BLaER1 treated with 17β-estradiol and CSF1 and Interleukin-3, amounts not matched to agents 10 nM and 100 nM (cell line): ENCODE results near the gene PRPS2.

Source experiments
- H3K27ac ChIP-seq, 11 experiments: shearing (Covaris generic); formaldehyde crosslinking; 2 replicates each; pipeline ENCODE4 v1.8.1; 2022
- H3K27me3 ChIP-seq, 11 experiments: shearing (Covaris generic); formaldehyde crosslinking; 2 replicates each; pipeline ENCODE4 v1.8.1; 2022
- H3K36me3 ChIP-seq, 11 experiments: shearing (Covaris generic); formaldehyde crosslinking; 2 replicates each; pipeline ENCODE4 v1.8.1; 2022
- H3K4me1 ChIP-seq, 10 experiments: shearing (Covaris generic); formaldehyde crosslinking; 2 replicates each; pipeline ENCODE4 v1.8.1; 2022
- H3K4me2 ChIP-seq, 11 experiments: shearing (Covaris generic); formaldehyde crosslinking; 2 replicates each; pipeline ENCODE4 v1.8.1; 2022
- H3K4me3 ChIP-seq, 10 experiments: shearing (Covaris generic); formaldehyde crosslinking; 2 replicates each; pipeline ENCODE4 v1.8.1; 2022
- H3K9ac ChIP-seq, 11 experiments: shearing (Covaris generic); formaldehyde crosslinking; 2 replicates each; pipeline ENCODE4 v1.8.1; 2022
- H3K9me3 ChIP-seq, 11 experiments: shearing (Covaris generic); formaldehyde crosslinking; replicated peaks in 1 of 11; 2 replicates each; pipeline ENCODE4 v1.8.1; 2022
- H4K20me1 ChIP-seq, 11 experiments: shearing (Covaris generic); formaldehyde crosslinking; 2 replicates each; pipeline ENCODE4 v1.8.1; 2022
- Cebpa-rat ChIP-seq, 11 experiments: shearing (Covaris generic); IDR thresholded peaks; 2 replicates each; pipeline ENCODE4 v1.8.1; 2022

PRPS2 gene

GRCh38 chrX:12824944-12825343, 33.7 kb downstream of the PRPS2 start:
- H3K4me1 ChIP-seq = no peaks in the 10 kb centered on the region
- H3K27me3 ChIP-seq = peaks cover 93 to 100% (median 98%) of the 10 kb centered on the region in 11 experiments
- no peak overlapping the region for H3K4me2 ChIP-seq
- H3K36me3 ChIP-seq = peaks cover 20 to 57% (median 37%) of the 10 kb centered on the region in 11 experiments; a peak in 20 of 22 replicates
- no peak overlapping the region for H3K27ac ChIP-seq
- H3K9me3 ChIP-seq = no peaks in the 10 kb centered on the region
- no peak for TF ChIP-seq Cebpa-rat (IDR thresholded peaks at IDR 0.05)
- no peak overlapping the region for H3K9ac ChIP-seq
- peaks cover 0 to 5% (median 0%) of the 10 kb centered on the region in 11 experiments; a peak in 4 of 22 replicates for H4K20me1 ChIP-seq
- no peak overlapping the region for H3K4me3 ChIP-seq

- TF ChIP-seq Cebpa-rat (IDR thresholded peaks at IDR 0.05) = no peak
- no peak overlapping the region for H3K27ac ChIP-seq
Measured at GRCh38 chrX:12825801-12826200, 34.6 kb downstream of the PRPS2 start.

GRCh38 chrX:12843061-12843667, 52.0 kb downstream of the PRPS2 start:
- TF ChIP-seq Cebpa-rat (IDR thresholded peaks at IDR 0.05) = no peak
- H3K36me3 ChIP-seq = no peaks in the 10 kb centered on the region
- peaks cover 90 to 99% (median 97%) of the 10 kb centered on the region in 11 experiments for H3K27me3 ChIP-seq
- peaks cover 0 to 9% (median 0%) of the 10 kb centered on the region in 10 experiments; a peak in 2 of 20 replicates for H3K4me1 ChIP-seq
- no peak overlapping the region for H3K9ac ChIP-seq
- no peaks in the 10 kb centered on the region; a peak in 1 of 22 replicates for H4K20me1 ChIP-seq
- H3K4me2 ChIP-seq = no peak overlapping the region
- H3K4me3 ChIP-seq = no peak overlapping the region
- no peak overlapping the region for H3K27ac ChIP-seq
- H3K9me3 ChIP-seq = peaks cover 0 to 17% (median 12%) of the 10 kb centered on the region in 11 experiments; a peak in 11 of 22 replicates

More at GRCh38 chrX:12825801-12826200, 34.6 kb downstream of the PRPS2 start:
- Histone ChIP-seq H3K4me2 (no peak overlapping the region), H3K4me3 (no peak overlapping the region), H4K20me1 (peaks cover 0 to 5% (median 0%) of the 10 kb centered on the region in 11 experiments; a peak in 5 of 22 replicates), H3K27me3 (peaks cover 93 to 100% (median 98%) of the 10 kb centered on the region in 11 experiments), H3K4me1 (no peaks in the 10 kb centered on the region), H3K36me3 (peaks cover 13 to 48% (median 31%) of the 10 kb centered on the region in 11 experiments; a peak in 19 of 22 replicates), H3K9ac (no peak overlapping the region), H3K9me3 (no peaks in the 10 kb centered on the region)

- Histone ChIP-seq H3K27me3 (peaks cover 88 to 99% (median 97%) of the 10 kb centered on the region in 11 experiments), H3K36me3 (no peaks in the 10 kb centered on the region), H4K20me1 (no peaks in the 10 kb centered on the region; a peak in 1 of 22 replicates), H3K27ac (no peak overlapping the region), H3K9me3 (peaks cover 0 to 14% (median 7%) of the 10 kb centered on the region in 11 experiments; a peak in 12 of 22 replicates), H3K9ac (no peak overlapping the region), H3K4me2 (no peak overlapping the region), H3K4me3 (no peak overlapping the region), H3K4me1 (peaks cover 0 to 9% (median 0%) of the 10 kb centered on the region in 10 experiments; a peak in 2 of 20 replicates)
- no peak for TF ChIP-seq Cebpa-rat (IDR thresholded peaks at IDR 0.05)
Measured at GRCh38 chrX:12843668-12844279, 52.6 kb downstream of the PRPS2 start.

- Histone ChIP-seq H3K27me3 (peaks cover 88 to 99% (median 97%) of the 10 kb centered on the region in 11 experiments), H3K9ac (no peak overlapping the region)
Measured at GRCh38 chrX:12844319-12844718, 53.1 kb downstream of the PRPS2 start.

GRCh38 chrX:12865359-12865758, 74.1 kb downstream of the PRPS2 start:
- peaks cover 11 to 38% (median 21%) of the 10 kb centered on the region in 11 experiments; a peak in 19 of 22 replicates for H3K9me3 ChIP-seq
- TF ChIP-seq Cebpa-rat (IDR thresholded peaks at IDR 0.05) = peak; percentile 35 to 91 (median 60); a peak in 14 of 22 replicates
- H3K27ac ChIP-seq = peak overlapping the region in 10 of 11 experiments; percentile 38 to 80 (median 58); a peak in 17 of 22 replicates
- peaks cover 54 to 77% (median 67%) of the 10 kb centered on the region in 11 experiments for H3K27me3 ChIP-seq
- H3K9ac ChIP-seq = peak overlapping the region in 5 of 11 experiments; percentile 30 to 59 (median 41); a peak in 8 of 22 replicates
- H3K4me1 ChIP-seq = peaks cover 37 to 54% (median 44%) of the 10 kb centered on the region in 10 experiments
- peak overlapping the region in 3 of 10 experiments; percentile 1 to 31 (median 13); a peak in 3 of 20 replicates for H3K4me3 ChIP-seq
- H4K20me1 ChIP-seq = no peaks in the 10 kb centered on the region
- H3K4me2 ChIP-seq = peak overlapping the region; percentile 47 to 94 (median 74)
- 0 out of 22 replicates have a peak, but pooled peaks cover 0 to 6% (median 0%) of the 10 kb centered on the region in 11 experiments for H3K36me3 ChIP-seq

More at GRCh38 chrX:12844319-12844718, 53.1 kb downstream of the PRPS2 start:
- H4K20me1 ChIP-seq = no peaks in the 10 kb centered on the region; a peak in 1 of 22 replicates
- no peak overlapping the region for H3K4me2 ChIP-seq
- H3K4me1 ChIP-seq = peaks cover 0 to 9% (median 0%) of the 10 kb centered on the region in 10 experiments; a peak in 2 of 20 replicates
- H3K36me3 ChIP-seq = no peaks in the 10 kb centered on the region
- no peak for TF ChIP-seq Cebpa-rat (IDR thresholded peaks at IDR 0.05)
- no peak overlapping the region for H3K4me3 ChIP-seq
- no peak overlapping the region for H3K27ac ChIP-seq
- H3K9me3 ChIP-seq = peaks cover 0 to 13% (median 1%) of the 10 kb centered on the region in 11 experiments; a peak in 11 of 22 replicates

GRCh38 chrX:12866451-12867377, 75.5 kb downstream of the PRPS2 start, which contains the start of gene TLR7:
TLR7 (plus strand) TSS chrX:12867072; CDS start chrX:12867579, 507 bp downstream.
- peaks cover 37 to 66% (median 52%) of the 10 kb centered on the region in 10 experiments for H3K4me1 ChIP-seq
- peaks cover 0 to 7% (median 0%) of the 10 kb centered on the region in 11 experiments; a peak in 1 of 22 replicates for H3K36me3 ChIP-seq
- H3K4me3 ChIP-seq = peak within 1 kb of the TSS in 5 of 10 experiments; percentile 22 to 58 (median 48); a peak in 9 of 20 replicates
- H3K9me3 ChIP-seq = peaks cover 11 to 38% (median 21%) of the 10 kb centered on the region in 11 experiments; a peak in 19 of 22 replicates
- H3K4me2 ChIP-seq = peak within 1 kb of the TSS; percentile 43 to 94 (median 74)
- TF ChIP-seq Cebpa-rat (IDR thresholded peaks at IDR 0.05) = no peak
- peaks cover 67 to 90% (median 81%) of the 10 kb centered on the region in 11 experiments for H3K27me3 ChIP-seq
- peak within 1 kb of the TSS in 6 of 11 experiments; percentile 33 to 74 (median 57); a peak in 10 of 22 replicates for H3K9ac ChIP-seq
- H3K27ac ChIP-seq = peak within 1 kb of the TSS; percentile 30 to 80 (median 52); a peak in 21 of 22 replicates
- no peaks in the 10 kb centered on the region for H4K20me1 ChIP-seq
